Measurements from ENCODE around the gene ATP6V1B1.

ATP6V1B1 gene

DNA sequence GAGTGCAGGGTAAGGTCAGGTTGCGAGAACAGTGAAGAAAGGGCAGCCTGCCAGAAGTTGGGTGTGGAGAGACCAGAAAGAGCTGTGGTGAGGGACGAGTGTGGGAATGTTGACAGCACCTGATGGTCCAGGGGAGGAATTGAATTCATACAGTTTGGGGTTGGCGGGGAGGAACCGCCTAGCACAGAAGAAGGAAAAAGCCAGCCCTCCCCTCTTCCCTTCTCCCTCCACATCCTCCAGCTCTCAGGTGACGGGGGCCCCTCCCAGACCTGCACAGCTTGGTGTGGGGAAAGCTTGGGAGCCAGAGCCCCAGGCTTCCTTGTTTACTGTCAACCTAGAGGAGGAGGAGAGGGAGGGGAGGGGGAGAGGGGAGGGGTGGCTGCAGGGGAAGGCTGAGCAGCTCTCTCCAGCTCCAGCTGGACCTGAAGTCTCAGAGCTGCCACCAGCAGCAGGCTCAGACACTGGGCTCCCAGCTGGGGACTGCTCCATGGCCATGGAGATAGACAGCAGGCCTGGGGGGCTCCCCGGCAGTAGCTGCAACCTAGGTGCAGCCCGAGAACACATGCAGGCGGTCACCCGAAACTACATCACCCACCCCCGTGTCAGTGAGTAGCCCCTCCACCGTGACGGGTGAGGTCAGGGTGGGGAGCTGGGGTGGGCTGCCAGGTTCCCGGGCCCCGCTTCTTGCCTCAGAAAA lies at the start of gene ATP6V1B1:
Gene ATP6V1B1 (plus strand): TSS at position 433 of the 697 bp plus-strand sequence. CDS start 55 bp downstream, at position 488.
- no peak for DNase-seq (ENCODE audit: low spot score)

DNA sequence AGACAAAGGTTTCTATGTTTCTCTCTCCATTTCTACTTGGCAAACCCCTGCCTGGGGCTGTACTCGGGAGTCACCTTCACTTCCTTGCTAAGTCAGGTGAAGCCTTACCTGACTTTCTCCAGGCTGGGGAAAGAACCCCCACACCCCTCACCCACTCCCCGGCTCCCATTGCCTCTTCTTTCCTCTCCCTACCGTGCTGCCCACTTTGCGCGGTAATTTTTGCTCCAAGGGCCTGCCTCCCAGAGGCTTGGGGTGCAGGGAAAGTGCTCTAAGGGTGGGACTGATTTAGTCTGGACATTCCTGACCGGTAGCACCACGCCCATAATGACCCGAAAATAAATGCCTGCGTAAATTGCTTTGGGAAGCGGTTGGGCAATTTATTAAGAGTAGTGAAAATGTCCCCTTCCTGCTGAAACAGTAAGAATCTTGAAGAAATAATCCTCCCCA lies 49.1 kb upstream of the ATP6V1B1 start:
- no peak for DNase-seq (ENCODE audit: low spot score)

DNA sequence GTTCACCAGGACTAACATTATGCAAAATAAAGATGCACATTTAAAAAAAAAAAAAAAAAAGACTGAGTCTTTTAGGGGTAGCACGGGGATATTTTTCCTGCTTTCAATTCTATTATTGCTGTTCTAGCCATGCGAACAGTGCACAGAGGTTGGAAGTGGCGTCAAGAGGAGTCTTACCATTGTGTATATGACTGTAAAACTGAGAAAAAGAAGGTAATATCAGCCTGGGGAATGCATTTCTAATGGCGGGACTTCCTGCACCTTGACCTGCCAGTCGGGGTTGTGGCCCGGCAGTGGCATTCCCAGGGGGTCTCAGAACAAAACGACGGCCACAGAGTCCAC lies 48.5 kb upstream of the ATP6V1B1 start:
- no peak for DNase-seq (ENCODE audit: low spot score)

DNA sequence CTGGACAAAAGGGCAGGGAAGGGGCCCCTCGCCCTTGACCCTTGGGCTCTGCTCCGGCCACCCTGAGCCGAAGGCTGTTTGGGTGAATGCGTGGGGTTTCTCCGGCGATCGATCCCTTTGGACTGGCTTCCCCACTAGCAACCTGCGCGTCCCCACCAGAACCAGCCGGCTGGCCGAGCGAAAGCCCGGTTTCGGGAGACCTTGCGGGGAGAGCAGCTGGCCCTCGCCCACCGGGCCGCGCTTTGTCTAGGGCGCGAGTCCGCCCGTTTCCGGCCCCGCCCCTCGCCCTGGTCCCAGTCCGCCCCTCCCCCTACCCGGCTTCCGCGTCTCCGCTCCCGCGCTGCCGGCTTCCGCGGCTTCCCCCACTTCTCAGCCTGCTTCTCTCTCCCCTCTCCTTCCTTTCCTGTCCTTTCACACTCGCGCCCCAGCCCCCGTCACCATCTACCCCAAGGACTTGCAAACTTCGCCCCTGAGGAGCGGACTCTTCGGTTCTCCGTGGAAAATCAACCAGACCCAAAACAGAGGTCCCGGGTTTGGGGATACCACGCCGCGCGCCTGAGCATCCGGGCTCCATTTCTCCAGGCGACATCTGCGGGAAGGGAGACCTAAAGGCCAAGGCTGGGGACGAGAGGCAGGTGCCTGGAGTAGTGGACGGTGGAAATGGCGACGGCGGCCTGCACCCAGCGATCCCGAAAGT lies 48.0 kb upstream of the ATP6V1B1 start:
- no peak for DNase-seq (ENCODE audit: low spot score)

DNA sequence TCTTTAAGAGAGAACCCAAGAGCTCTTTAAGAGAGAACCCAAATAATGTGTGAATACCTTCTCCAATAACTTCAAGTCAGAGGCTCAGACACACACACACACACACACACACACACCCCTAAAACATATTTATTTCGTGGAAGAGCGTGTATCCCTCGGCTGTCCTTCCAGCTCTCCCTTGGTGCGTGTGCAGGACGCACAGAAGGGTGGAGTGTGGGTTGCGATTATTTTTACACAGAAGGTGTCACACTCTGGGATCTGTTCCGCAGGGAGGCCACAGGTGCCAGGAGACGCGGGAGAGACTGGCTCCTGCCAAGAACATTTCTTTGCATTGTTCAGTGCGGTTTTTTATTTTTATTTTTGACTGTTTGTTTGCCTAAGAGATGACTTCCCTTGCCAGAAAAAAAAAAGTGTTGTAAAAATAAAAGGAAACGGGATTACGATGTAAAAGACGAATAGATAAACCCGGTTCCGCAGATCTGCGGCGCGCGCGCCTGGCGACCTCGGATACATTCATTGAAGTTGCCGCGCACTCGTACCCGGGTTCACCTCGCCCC lies 47.3 kb upstream of the ATP6V1B1 start:
- no peak for DNase-seq (ENCODE audit: low spot score)

DNA sequence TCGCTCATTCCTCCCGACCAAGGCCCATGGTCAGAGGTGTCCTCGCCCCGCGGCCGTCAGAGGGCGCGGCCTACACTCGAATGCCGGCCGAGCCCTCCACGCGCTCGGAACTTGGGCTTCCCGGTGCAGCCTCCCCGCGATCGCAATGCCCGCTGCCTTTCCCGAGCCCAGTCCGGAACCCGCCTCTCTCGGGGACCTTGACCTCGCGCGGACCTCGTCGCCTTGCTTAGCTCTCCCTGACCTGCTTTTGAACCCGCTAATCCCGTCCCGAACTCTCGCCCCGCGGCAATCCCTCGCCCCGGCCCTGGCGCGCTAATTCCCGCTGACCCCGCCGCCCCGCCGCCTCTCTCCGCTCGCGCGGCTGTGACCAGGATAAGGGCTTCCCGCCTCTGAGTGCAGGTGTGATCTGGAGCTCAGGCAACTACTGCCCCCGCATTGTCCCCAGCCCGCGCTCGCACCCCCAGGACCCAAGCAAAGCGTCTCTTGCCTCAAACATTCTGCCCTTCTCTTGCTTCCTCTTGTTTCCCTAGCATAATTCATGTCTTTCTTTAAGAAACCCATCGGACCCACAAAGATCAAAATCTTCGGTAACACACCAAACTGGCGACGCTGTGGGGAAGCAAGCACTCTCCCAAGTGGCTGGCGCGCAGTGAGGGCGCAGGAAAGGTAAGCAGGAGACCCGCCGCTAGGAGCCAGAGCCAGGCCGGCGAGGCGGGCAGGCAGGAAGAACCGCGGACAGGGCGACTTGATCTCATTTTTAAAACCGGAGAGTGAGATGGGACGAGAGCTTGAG lies 46.6 kb upstream of the ATP6V1B1 start:
- DNase-seq (ENCODE audit: low spot score), result no peak

DNA sequence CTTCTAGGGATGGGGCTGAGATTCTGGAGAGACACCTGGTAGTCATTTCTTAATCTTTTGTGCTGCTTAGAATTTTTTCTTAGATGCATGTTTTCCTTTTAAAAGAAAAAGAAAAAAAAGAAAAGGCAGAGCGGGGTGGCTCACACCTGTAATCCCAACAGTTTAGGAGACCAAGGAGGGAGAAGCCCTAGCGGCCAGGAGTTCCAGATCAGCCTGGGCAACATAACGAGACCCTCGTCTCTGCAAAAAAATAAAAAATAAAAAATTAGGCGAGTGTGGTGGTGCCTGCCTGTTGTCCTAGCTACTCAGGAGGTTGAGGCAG lies 46.0 kb upstream of the ATP6V1B1 start:
- no peak for DNase-seq (ENCODE audit: low spot score)

DNA sequence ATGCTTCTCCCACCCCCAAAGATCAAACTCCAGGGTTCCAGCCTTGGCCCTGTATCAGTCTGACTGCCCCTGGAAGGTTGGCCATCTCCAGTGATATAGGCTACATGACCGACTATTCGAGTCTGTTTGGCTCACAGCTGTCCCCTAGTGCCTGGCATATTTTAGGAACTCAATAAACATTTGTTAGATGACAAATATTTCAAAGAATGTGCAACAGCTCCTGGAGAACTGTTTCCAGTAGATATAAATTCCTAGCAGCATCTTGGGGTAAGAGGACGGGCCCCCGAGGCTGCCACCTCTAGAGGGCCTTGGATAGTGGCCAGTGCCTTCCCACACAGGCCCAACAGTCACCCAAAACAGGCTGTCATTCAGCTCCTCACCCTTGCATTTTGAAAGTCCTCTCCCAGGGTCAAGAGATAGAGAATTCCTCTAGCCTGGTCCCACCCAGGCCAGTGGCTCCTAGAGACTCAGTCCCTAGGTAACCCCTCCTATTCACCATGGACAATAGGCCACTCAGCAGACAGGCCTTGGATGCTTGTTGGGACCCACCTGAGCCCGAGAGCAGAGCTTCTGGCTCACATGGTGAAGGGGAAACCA lies 45.1 kb upstream of the ATP6V1B1 start:
- no peak for DNase-seq (ENCODE audit: low spot score)

DNA sequence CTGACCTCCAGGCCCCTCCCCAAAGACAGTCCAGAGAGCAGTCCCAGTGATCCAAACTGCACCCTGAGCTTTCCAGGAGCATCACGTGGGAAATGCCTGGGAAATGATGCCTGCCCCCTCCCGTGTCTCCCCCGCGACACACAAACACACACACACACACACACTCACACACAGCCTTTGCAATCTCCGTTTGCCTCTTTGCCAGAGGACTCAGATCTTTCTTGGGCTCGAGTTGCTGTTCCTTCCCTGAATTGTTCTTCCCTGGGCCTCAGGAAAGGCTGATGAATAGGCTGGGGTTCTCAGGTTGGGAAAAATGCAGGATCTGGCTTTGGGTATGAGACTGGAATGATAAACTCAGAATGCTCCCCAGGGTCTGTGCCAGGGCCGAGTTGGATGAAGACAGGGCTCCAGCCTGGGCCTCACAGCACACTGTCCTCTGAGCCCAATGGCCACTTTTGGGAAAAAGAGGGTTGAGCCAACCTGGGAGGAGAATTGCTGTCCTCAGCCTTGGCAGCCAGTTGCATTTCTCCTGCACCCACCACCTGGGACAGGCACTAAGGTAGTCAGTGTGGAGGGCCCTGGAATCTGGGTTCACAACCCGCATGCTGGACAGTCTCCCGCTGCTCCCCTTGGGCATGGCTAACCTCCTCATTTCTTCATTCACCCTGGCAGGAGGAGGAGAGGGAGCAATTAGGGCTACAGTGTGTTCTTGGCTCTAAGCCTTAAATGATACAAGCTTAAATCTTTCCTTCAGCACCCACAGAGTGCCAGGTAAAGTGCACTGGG lies 43.9 kb upstream of the ATP6V1B1 start:
- no peak for DNase-seq (ENCODE audit: low spot score)

DNA sequence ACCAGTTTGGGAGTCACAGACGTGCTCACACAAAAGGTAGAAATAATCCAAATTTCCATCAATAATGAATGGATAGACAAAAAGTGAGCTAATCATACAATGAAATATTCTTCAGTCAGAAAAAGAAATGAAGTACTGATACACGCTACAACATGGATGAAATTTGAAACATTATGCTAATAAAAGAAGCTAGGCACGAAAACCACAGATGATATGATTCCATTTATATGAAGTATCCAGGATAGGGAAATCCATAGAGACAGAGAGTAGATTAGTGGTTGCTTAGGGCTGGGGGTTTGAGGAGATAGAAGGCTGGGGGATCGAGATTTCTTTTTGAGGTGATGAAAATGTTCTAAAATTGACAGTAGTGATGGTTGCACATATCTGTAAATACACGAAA lies 43.0 kb upstream of the ATP6V1B1 start:
- no peak for DNase-seq (ENCODE audit: low spot score)

DNA sequence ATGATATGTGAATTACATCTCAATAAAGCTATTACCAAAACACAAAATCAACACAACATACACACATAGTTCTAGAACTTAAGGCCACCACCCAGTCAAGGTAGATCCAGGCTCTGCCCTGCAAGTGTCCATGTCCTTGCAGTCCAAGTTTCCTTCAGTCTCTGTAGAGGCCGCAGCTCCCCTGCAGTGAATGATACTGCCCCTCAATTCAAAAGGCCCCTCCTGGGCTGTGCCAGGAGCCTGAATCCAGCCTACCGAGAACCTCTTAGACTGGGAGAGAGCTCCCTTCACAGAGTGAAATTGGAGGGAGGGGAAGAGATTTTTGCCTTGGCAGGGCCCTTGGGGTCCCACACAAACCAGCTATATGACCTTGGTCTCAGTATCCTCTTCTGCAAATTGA lies 42.5 kb upstream of the ATP6V1B1 start:
- DNase-seq (ENCODE audit: low spot score), result no peak

DNA sequence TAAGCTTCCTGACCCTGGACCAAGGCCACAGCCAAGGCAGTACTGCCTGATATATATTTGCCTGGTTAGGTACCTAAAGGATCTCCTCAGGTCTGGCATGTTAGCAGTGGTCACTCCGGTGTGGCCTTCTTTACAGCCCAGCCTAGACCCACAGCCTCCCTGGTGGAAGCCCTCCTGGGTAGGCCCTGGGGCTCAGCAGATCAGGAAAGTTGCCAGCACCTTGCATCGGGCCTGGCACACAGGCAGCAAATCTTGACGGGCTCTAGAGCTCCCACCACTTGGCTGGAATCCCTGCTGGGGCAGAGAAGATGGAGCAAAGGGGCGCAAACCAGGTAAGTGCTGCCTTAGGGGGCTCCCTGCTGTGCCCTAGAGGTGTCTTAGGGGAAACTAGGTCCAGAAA lies 40.9 kb upstream of the ATP6V1B1 start:
- DNase-seq (ENCODE audit: low spot score), result no peak

DNA sequence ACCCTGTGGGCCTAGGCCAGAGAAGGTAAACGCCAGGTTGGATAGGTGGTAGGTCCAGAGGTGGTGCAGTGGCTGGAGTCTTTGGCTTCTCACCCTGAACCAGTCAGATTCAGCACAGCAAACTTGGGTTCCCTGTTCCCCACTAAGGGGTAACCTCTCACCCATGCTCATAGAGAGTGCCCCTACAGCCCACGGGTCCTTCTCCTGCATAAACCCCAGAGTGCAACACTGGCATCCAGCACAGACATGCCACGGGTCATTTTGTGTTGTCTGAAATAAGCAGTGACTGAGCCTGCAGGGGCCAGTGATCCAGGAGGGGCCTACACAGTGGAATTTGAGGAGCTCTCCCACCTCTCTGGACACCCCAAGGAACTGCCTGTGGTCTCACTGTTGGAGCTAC lies 40.5 kb upstream of the ATP6V1B1 start:
- DNase-seq (ENCODE audit: low spot score), result no peak

DNA sequence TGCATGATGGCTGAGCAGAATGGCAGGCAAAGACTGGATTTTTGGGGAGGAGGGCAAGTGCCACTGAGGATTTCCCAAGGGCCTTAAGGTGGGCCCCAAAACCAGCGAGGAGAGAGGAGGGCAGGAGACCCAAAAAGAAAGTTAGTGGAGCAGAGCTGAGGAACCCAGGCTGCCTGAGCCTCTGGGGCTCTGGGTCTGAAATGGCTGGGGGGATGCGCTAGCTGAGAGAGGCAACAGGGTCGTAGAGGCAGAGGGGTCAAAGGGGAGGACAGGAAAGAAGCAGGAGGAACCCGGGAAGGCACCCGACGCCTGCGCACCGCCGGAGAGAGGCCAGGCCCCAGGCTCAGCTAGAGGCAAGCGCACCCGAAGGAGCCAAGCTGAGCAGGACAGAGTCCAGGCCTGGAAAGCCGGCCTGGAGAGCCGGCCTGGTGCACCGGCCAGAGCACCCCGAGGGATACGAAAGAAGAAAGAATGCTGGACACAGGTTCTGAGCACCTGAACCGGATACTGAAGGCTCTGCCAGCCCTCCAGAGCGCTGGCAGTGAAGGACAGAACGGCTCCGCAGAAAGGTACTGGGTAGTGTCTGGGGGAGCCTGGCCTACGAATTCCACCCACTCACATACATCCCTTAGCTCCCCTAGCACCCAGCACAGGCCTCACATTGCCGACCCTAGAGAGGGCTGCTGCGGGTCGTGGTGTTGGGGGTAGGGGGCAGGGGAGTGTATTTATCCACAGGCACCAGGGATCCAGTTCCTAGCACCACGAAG lies 39.5 kb upstream of the ATP6V1B1 start:
- no peak for DNase-seq (ENCODE audit: low spot score)

DNA sequence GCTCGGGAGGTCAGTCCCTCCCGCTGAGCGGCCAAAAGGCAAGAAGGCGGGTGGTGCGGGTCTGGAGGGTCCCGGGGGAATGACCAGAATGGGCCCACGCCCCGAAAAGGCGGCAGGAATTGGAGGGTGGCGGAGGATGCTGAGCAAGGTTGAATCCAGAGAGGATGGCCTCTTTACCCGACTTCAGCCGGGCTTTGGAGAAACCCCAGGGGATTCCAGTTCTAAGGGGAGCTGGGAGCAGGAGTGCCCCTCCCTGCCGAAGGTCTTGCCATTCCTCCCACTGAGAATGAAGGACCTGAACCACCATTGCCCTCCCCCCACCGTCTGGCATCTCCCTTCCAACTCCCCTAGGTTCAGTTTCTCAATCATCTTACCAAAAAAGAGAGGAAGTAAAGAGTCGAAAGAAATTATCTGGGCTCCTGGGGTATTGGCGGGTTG lies 38.9 kb upstream of the ATP6V1B1 start:
- DNase-seq (ENCODE audit: low spot score), result no peak

DNA sequence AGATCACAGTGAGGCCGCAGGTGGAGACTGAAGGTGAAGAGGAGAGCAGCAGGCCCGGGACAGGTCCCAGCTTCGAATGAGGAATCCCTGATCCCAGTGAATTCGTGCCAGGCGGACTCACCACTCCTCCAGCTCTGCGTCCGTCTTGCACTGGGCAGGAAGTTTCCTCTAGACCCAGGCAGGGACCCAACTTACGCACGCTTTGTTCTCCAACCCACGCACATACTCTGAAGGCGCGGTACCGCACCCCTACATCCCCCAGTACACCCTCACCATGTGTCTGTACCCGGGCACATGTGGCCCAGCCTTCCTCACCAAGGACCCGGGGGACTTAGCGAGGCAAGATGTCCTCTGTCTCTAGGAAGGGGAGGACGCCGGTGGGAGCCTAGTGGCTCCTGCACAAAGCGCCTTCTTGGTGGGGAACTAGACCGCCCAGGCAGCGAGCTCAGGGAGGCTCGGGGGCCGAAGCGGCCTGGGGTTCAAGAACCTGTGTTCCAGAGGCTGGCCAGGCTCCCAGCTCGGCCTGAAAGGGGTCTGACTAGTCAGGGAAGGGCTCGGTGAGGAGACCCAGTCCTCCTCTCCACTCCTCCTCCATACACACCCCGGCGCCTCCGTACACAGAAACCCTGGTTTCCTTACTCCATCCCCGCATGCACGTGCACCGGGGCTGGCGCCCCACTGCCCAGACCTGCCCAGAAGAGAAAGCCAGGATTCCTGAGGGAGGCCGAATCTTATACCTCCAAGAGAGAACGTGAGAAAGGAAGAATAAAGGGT lies 38.3 kb upstream of the ATP6V1B1 start:
- DNase-seq (ENCODE audit: low spot score), result no peak

DNA sequence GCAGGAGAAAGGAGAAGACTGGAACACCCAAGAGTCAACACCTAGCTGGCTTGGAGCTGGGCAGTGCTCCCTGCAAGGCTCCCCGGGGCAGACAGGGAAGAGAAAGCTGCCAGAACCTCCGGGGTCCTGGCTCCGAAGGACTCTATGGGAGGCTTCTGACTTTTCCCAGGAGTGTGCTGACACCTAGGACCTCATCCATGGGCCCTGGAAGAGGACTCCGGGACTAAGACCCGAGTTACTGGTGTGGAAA lies 37.8 kb upstream of the ATP6V1B1 start:
- no peak for DNase-seq (ENCODE audit: low spot score)

DNA sequence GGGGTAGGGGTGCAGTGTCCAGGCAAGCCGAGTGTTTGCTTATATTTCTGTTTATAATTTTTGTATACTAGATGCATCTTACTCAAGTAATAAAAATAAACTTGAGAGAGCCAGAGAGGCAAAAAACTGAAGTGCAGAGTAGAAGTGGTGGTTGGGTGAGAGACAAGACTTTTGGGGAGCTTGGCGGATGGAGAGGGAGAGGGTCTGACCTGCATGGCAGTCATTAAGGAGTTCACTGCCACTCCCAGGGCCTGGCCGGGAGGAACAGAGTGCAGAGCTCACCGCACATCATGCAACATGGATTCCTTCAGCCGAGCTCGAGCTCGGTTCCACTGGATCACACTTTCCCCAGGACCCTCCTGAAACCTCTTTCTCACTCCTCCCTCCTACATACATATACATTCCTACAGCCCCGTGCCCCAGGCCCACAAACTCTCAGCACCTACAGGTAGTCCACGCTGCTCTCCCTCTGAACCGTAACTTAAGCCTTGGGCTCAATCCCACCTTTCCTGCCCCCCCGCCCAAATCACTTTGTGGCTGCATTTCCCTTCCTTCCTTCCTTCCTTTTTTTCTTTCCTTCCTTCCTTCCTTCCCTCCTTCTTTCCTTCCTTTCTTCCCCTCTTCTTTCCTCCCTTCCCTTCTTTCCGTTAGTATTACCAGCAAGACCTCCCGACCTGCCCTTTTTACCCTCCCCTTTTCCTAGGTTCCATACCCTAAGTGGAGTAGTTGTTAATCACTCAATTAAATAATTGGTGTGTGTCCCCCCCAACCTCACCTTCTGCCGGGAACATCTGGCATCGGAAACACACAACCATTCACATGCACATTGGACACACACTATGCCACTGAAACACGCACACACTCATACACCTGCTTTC lies 37.1 kb upstream of the ATP6V1B1 start:
- DNase-seq (ENCODE audit: low spot score), result no peak

All from COLO829 (cell line).